ENCODE data around the gene RND2.

The RND2 gene

DNA sequence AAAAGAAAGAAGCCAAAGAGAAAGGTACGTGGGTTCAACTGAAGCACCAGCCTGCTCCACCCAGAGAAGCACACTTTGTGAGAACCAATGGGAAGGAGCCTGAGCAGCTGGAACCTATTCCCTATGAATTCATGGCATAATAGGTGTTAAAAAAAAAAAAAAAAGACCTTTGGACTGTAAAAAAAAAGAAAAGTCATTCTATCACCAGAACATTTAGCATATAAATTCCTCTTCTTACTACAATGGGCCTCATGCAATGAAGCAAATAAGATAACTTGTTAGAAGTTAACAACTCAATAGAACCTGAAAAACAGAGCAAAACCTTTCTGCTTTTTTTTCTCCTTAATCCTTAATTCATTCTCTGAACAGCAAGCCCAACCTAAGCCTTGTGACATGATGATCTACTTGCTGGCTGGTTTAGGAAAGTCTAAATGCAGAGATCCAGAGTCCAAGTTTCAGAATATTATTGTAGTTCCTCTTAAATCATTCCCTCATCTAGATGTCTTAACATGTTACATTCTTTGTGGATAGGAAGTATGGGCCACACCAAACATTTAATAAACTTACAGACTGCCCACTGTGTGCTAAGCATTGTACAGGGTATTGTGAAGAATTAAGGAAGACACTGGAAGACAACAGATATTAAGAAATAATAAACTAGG, 54.7 kb downstream of the RND2 start:
- no peak for DNase-seq

Measured in NCI-H510A treated with DMSO at 0.1 percent for 48 hours (cell line).